Measurements from ENCODE around the gene MGAT5B. TPM values are rescaled to one million over a fixed set of nuclear protein-coding genes. Genes with fewer than 3 reads are reported as not detected.

Gene MGAT5B
- polyA plus RNA-seq, 1 experiment = 0.58 TPM

GRCh38 chr17:76843703-76844484, 24.3 kb upstream of the MGAT5B start:
- H3K27me3 ChIP-seq (ENCODE audit: control insufficient read depth, insufficient read depth, low read length) = peaks cover 18% of the 10 kb centered on the region
- H3K4me3 ChIP-seq (ENCODE audit: low read depth, low read length) = no peak overlapping the region
- TF ChIP-seq CTCF (IDR thresholded peaks at IDR 0.05; ENCODE audit: insufficient read depth, low read depth, low read length) = no peak
- ChIA-PET POLR2A (no interaction called here), CTCF (interaction anchor here (2.4 kb wide), 1 partner anchor 24 kb away, joined by 6 read pairs; the partner anchor contains the start of gene MGAT5B)
- no peak for DNase-seq (ENCODE audit: low read depth)
- H3K36me3 ChIP-seq (ENCODE audit: control insufficient read depth, insufficient read depth, low read length) = no peaks in the 10 kb centered on the region

GRCh38 chr17:76844485-76844829, 23.7 kb upstream of the MGAT5B start:
- CTCF ChIA-PET = no interaction called here
- H3K4me3 ChIP-seq (ENCODE audit: low read depth, low read length) = no peak overlapping the region
- H3K36me3 ChIP-seq (ENCODE audit: control insufficient read depth, insufficient read depth, low read length) = no peaks in the 10 kb centered on the region
- DNase-seq (ENCODE audit: low read depth) = no peak
- H3K27me3 ChIP-seq (ENCODE audit: control insufficient read depth, insufficient read depth, low read length) = peaks cover 18% of the 10 kb centered on the region
- POLR2A ChIA-PET = no interaction called here
- TF ChIP-seq CTCF (IDR thresholded peaks at IDR 0.05; ENCODE audit: insufficient read depth, low read depth, low read length) = no peak

- ChIA-PET POLR2A (no interaction called here), CTCF (interaction anchor here (2.3 kb wide), 1 partner anchor 211 kb away, joined by 7 read pairs; no protein-coding TSS in a partner anchor)
- no peak overlapping the region for H3K4me3 ChIP-seq (ENCODE audit: low read depth, low read length)
- no peaks in the 10 kb centered on the region for H3K36me3 ChIP-seq (ENCODE audit: control insufficient read depth, insufficient read depth, low read length)
- no peak for TF ChIP-seq CTCF (IDR thresholded peaks at IDR 0.05; ENCODE audit: insufficient read depth, low read depth, low read length)
- H3K27me3 ChIP-seq (ENCODE audit: control insufficient read depth, insufficient read depth, low read length) = peaks cover 18% of the 10 kb centered on the region
- no peak for DNase-seq (ENCODE audit: low read depth)
Measured at GRCh38 chr17:76844846-76845245, 23.4 kb upstream of the MGAT5B start.

- ChIA-PET CTCF (interaction anchor here (2.0 to 2.3 kb wide), 2 partner anchors 22 to 211 kb away, joined by 6 to 7 read pairs; no protein-coding TSS in a partner anchor), POLR2A (no interaction called here)
- no peak for TF ChIP-seq CTCF (IDR thresholded peaks at IDR 0.05; ENCODE audit: insufficient read depth, low read depth, low read length)
- Histone ChIP-seq H3K4me3 (ENCODE audit: low read depth, low read length) (no peak overlapping the region), H3K27me3 (ENCODE audit: control insufficient read depth, insufficient read depth, low read length) (peaks cover 13% of the 10 kb centered on the region), H3K36me3 (ENCODE audit: control insufficient read depth, insufficient read depth, low read length) (no peaks in the 10 kb centered on the region)
- DNase-seq (ENCODE audit: low read depth) = no peak
Measured at GRCh38 chr17:76845541-76846017, 22.6 kb upstream of the MGAT5B start.

- TF ChIP-seq CTCF (IDR thresholded peaks at IDR 0.05; ENCODE audit: insufficient read depth, low read depth, low read length) = no peak
- CTCF ChIA-PET = interaction anchor here (2.0 to 2.3 kb wide), 2 partner anchors 20 to 209 kb away, joined by 6 to 7 read pairs; no protein-coding TSS in a partner anchor
Measured at GRCh38 chr17:76847031-76847430, 21.2 kb upstream of the MGAT5B start.

More at GRCh38 chr17:76847031-76847430, 21.2 kb upstream of the MGAT5B start:
- no peaks in the 10 kb centered on the region for H3K36me3 ChIP-seq (ENCODE audit: control insufficient read depth, insufficient read depth, low read length)
- no peak overlapping the region for H3K4me3 ChIP-seq (ENCODE audit: low read depth, low read length)
- DNase-seq (ENCODE audit: low read depth) = no peak
- POLR2A ChIA-PET = no interaction called here
- peaks cover 11% of the 10 kb centered on the region for H3K27me3 ChIP-seq (ENCODE audit: control insufficient read depth, insufficient read depth, low read length)
